ENCODE data around the gene SETD5. TPM values are rescaled to one million over a fixed set of nuclear protein-coding genes. Genes with fewer than 3 reads are reported as not detected.

The SETD5 gene
- total and polyA plus RNA-seq, 4 donors: 23.7 to 178 (median 67.6) TPM

- Histone ChIP-seq H3K4me3 (peak overlapping the region; percentile 82), H3K27ac (ENCODE audit: low read depth in 1 of 2, low read length in 1 of 2) (peak overlapping the region; percentile 99), H3K9me3 (ENCODE audit: control insufficient read depth in 4 of 4, insufficient read depth in 3 of 4, low read length in 3 of 4) (no peaks in the 10 kb centered on the region), H3K9ac (ENCODE audit: insufficient read depth in 1 of 2, low read length in 2 of 2) (peak overlapping the region; percentile 94 to 98), H3K36me3 (ENCODE audit: control insufficient read depth in 4 of 4, insufficient read depth in 4 of 4, low read length in 4 of 4) (peaks cover 4 to 9% (median 7%) of the 10 kb centered on the region in 4 donors), H3K4me1 (ENCODE audit: control insufficient read depth in 5 of 5, insufficient read depth in 5 of 5, low read length in 5 of 5) (peaks cover 5 to 56% (median 29%) of the 10 kb centered on the region in 5 donors), H3K27me3 (ENCODE audit: control insufficient read depth in 3 of 3, insufficient read depth in 3 of 3, low read length in 2 of 3) (no peaks in the 10 kb centered on the region)
- ATAC-seq (ENCODE audit: insufficient read depth, low FRiP score) (no peak), DNase-seq (peak; percentile 67 to 71 (median 68))
- WGBS, 2 donors: 0% methylated on average over 46 to 47 of the region's 47 CpGs
- TF ChIP-seq CTCF (IDR thresholded peaks at IDR 0.05; ENCODE audit: control extremely low read depth, extremely low read depth): no peak
Observed at GRCh38 chr3:9397906-9398699, 688 bp downstream of the SETD5 start.

GRCh38 chr3:9398700-9399336 lies 1.4 kb downstream of the SETD5 start:
- DNase-seq (peak; percentile 50 to 78 (median 60)), ATAC-seq (ENCODE audit: insufficient read depth, low FRiP score) (no peak)
- H3K4me3 ChIP-seq: peak overlapping the region; percentile 82
- peaks cover 0 to 6% (median 4%) of the 10 kb centered on the region in 4 donors for H3K36me3 ChIP-seq (ENCODE audit: control insufficient read depth in 4 of 4, insufficient read depth in 4 of 4, low read length in 4 of 4)
- WGBS, 2 donors: 0% methylated on average over 7 of the region's 7 CpGs
- TF ChIP-seq CTCF (IDR thresholded peaks at IDR 0.05; ENCODE audit: control extremely low read depth, extremely low read depth): no peak
- H3K9me3 ChIP-seq (ENCODE audit: control insufficient read depth in 4 of 4, insufficient read depth in 3 of 4, low read length in 3 of 4): no peaks in the 10 kb centered on the region
- H3K27ac ChIP-seq (ENCODE audit: low read depth in 1 of 2, low read length in 1 of 2): peak overlapping the region; percentile 99
- peak overlapping the region; percentile 94 to 98 for H3K9ac ChIP-seq (ENCODE audit: insufficient read depth in 1 of 2, low read length in 2 of 2)
- peaks cover 5 to 62% (median 33%) of the 10 kb centered on the region in 5 donors for H3K4me1 ChIP-seq (ENCODE audit: control insufficient read depth in 5 of 5, insufficient read depth in 5 of 5, low read length in 5 of 5)
- no peaks in the 10 kb centered on the region for H3K27me3 ChIP-seq (ENCODE audit: control insufficient read depth in 3 of 3, insufficient read depth in 3 of 3, low read length in 2 of 3)

GRCh38 chr3:9399337-9399703 lies 1.9 kb downstream of the SETD5 start:
- Histone ChIP-seq H3K36me3 (ENCODE audit: control insufficient read depth in 4 of 4, insufficient read depth in 4 of 4, low read length in 4 of 4) (peaks cover 0 to 6% (median 4%) of the 10 kb centered on the region in 4 donors), H3K4me1 (ENCODE audit: control insufficient read depth in 5 of 5, insufficient read depth in 5 of 5, low read length in 5 of 5) (peaks cover 5 to 66% (median 33%) of the 10 kb centered on the region in 5 donors), H3K4me3 (no peak overlapping the region), H3K9ac (ENCODE audit: insufficient read depth in 1 of 2, low read length in 2 of 2) (peak overlapping the region; percentile 94 to 98), H3K27ac (ENCODE audit: low read depth in 1 of 2, low read length in 1 of 2) (peak overlapping the region in 1 of 2 donors; percentile 99), H3K9me3 (ENCODE audit: control insufficient read depth in 4 of 4, insufficient read depth in 3 of 4, low read length in 3 of 4) (no peaks in the 10 kb centered on the region), H3K27me3 (ENCODE audit: control insufficient read depth in 3 of 3, insufficient read depth in 3 of 3, low read length in 2 of 3) (no peaks in the 10 kb centered on the region)
- 1 to 5% methylated on average over 2 of the region's 2 CpGs for WGBS, 2 donors
- no peak for TF ChIP-seq CTCF (IDR thresholded peaks at IDR 0.05; ENCODE audit: control extremely low read depth, extremely low read depth)
- DNase-seq: peak in 2 of 3 donors; percentile 55 to 78
- ATAC-seq (ENCODE audit: insufficient read depth, low FRiP score): no peak

All from lung (tissue), 12 donors.